WTC11 (cell line): ENCODE measurements around the gene ACVR1B. TPM values are rescaled to one million over a fixed set of nuclear protein-coding genes. Genes with fewer than 3 reads are reported as not detected.
A peak's percentile ranks its signal among the peaks of the same experiment; 100 is the strongest.

Experiments used
- ATAC-seq: fragments of 200-7000 bp; cut with Tn5 transposase; 2 replicates; pipeline ENCODE4 v1.10.0; 2021; ENCODE audit warnings: mild to moderate bottlenecking, moderate library complexity
- Bru-seq: library from RNA; stranded (reverse); fragments of 400-500 nt; gene quantifications from one replicate; lab custom pipeline; 2021; lab: Mats Ljungman, UMichigan
- CTCF ChIA-PET: fragments of 300-600 bp; sonication (Branson Sonifier 250); formaldehyde crosslinking; loops from one replicate; lab custom pipeline; 2021; ENCODE audit warnings: antibody characterized with exemption; lab: Charles Lee
- POLR2A ChIA-PET: fragments of 350-600 bp; sonication (Branson Sonifier 250); formaldehyde crosslinking; loops from one replicate; lab custom pipeline; 2021; ENCODE audit warnings: antibody characterized with exemption; lab: Charles Lee
- DNase-seq: peaks from one replicate; pipeline ENCODE4 v3.0.0; 2021; ENCODE audit warnings: low spot score
- H3K27ac Mint-ChIP-seq: 2 replicates; pipeline ENCODE4 v1.8.0; 2021; ENCODE audit warnings: mixed read lengths
- H3K27me3 Mint-ChIP-seq: 2 replicates; pipeline ENCODE4 v1.8.0; 2021; ENCODE audit warnings: low read depth, mild to moderate bottlenecking, moderate library complexity, mixed read lengths
- H3K36me3 Mint-ChIP-seq: 2 replicates; pipeline ENCODE4 v1.8.0; 2021; ENCODE audit warnings: mixed read lengths
- H3K4me1 Mint-ChIP-seq: 2 replicates; pipeline ENCODE4 v1.8.0; 2022; ENCODE audit warnings: mixed read lengths
- H3K4me3 Mint-ChIP-seq: 2 replicates; pipeline ENCODE4 v1.8.0; 2021; ENCODE audit warnings: mild to moderate bottlenecking, moderate library complexity, mixed read lengths
- H3K9me3 Mint-ChIP-seq: 2 replicates; pipeline ENCODE4 v1.8.0; 2021; ENCODE audit warnings: mixed read lengths
- CREB1 ChIP-seq: sonication (generic); formaldehyde crosslinking; IDR thresholded peaks from 2 replicates; pipeline ENCODE4 v1.8.0; 2023; ENCODE audit warnings: mild to moderate bottlenecking, missing genetic modification reagents
- ETV6 ChIP-seq: sonication (generic); formaldehyde crosslinking; IDR thresholded peaks from 2 replicates; pipeline ENCODE4 v1.8.1; 2022; ENCODE audit warnings: mild to moderate bottlenecking, missing genetic modification reagents
- FOXP1 ChIP-seq: sonication (generic); formaldehyde crosslinking; IDR thresholded peaks from 2 replicates; pipeline ENCODE4 v1.8.0; 2022; ENCODE audit warnings: missing genetic modification reagents, mild to moderate bottlenecking, moderate library complexity, borderline replicate concordance
- GRHL2 ChIP-seq: fragments of 250-450 bp; sonication (Bioruptor Pico); IDR thresholded peaks from 2 replicates; pipeline ENCODE4 v1.8.0; 2022; ENCODE audit warnings: mild to moderate bottlenecking, moderate library complexity; ENCODE audit not compliant: insufficient replicate concordance, severe bottlenecking
- GTF2I ChIP-seq: fragments of 250-450 bp; sonication (Bioruptor Pico); conservative IDR thresholded peaks from 2 replicates; pipeline ENCODE4 v1.4.0; 2021; ENCODE audit warnings: mild to moderate bottlenecking
- NR1H2 ChIP-seq: sonication (generic); formaldehyde crosslinking; IDR thresholded peaks from 2 replicates; pipeline ENCODE4 v1.9.0; 2021; ENCODE audit warnings: mild to moderate bottlenecking, moderate library complexity, missing genetic modification reagents
- ZNF232 ChIP-seq: sonication (generic); formaldehyde crosslinking; IDR thresholded peaks from 2 replicates; pipeline ENCODE4 v1.8.0; 2022; ENCODE audit warnings: mild to moderate bottlenecking, missing genetic modification reagents
- ZNF416 ChIP-seq: fragments of 250-450 bp; sonication (Bioruptor Pico); IDR thresholded peaks from 2 replicates; pipeline ENCODE4 v1.9.0; 2021; ENCODE audit warnings: mild to moderate bottlenecking, inconsistent platforms
- ZNF671 ChIP-seq: fragments of 250-450 bp; sonication (Bioruptor Pico); IDR thresholded peaks from 2 replicates; pipeline ENCODE4 v1.8.0; 2021; ENCODE audit warnings: mild to moderate bottlenecking
- long read RNA-seq, 3 experiments: library from RNA in 1 of 3; library from capped mRNA in 1 of 3; library from polyadenylated mRNA in 1 of 3; unstranded in 2 of 3; stranded (forward) in 1 of 3; transcript quantifications; one replicate each; pipeline ENCODE4 v2.0.0, GENCODE V29; 2021
- total RNA-seq: library from RNA; stranded (reverse); gene quantifications from 3 replicates; pipeline ENCODE4 v1.2.3, GENCODE V29; 2021
- TF ChIP-seq, protein P1 (sequence below): sonication (generic); formaldehyde crosslinking; IDR thresholded peaks from 2 replicates; pipeline ENCODE4 v1.8.0; 2022; ENCODE audit warnings: mild to moderate bottlenecking, missing genetic modification reagents
- TF ChIP-seq, protein P2 (sequence below): sonication (generic); formaldehyde crosslinking; IDR thresholded peaks from 2 replicates; pipeline ENCODE4 v1.8.0; 2023; ENCODE audit warnings: missing genetic modification reagents
- TF ChIP-seq, protein P3 (sequence below): sonication (generic); formaldehyde crosslinking; IDR thresholded peaks from 2 replicates; pipeline ENCODE4 v1.8.1; 2022; ENCODE audit warnings: missing genetic modification reagents, borderline replicate concordance
- TF ChIP-seq, protein P4 (sequence below): sonication (generic); formaldehyde crosslinking; IDR thresholded peaks from 2 replicates; pipeline ENCODE4 v1.8.1; 2023; ENCODE audit warnings: mild to moderate bottlenecking, moderate library complexity, missing genetic modification reagents
- TF ChIP-seq, protein P5 (sequence below): sonication (generic); formaldehyde crosslinking; IDR thresholded peaks from 2 replicates; pipeline ENCODE4 v1.8.0; 2023; ENCODE audit warnings: missing genetic modification reagents, mild to moderate bottlenecking, borderline replicate concordance
- TF ChIP-seq, protein P6 (sequence below): sonication (generic); formaldehyde crosslinking; IDR thresholded peaks from 2 replicates; pipeline ENCODE4 v1.8.1; 2023; ENCODE audit warnings: mild to moderate bottlenecking, missing genetic modification reagents
- TF ChIP-seq, protein P7 (sequence below): fragments of 250-450 bp; sonication (Bioruptor Pico); IDR thresholded peaks from 2 replicates; pipeline ENCODE4 v1.8.0; 2021; ENCODE audit warnings: mild to moderate bottlenecking

ACVR1B gene
- total RNA-seq (20.9 to 24.1 TPM (median 22.3 TPM) in 3 replicates), Bru-seq, nascent RNA (percentile 76 among the genes with signal in this experiment)
- long read RNA-seq, experiment 1, full-length matches to known transcripts = 10 of 23 reads
- long read RNA-seq, experiment 1, partial matches to known transcripts = 11 of 23 reads
- long read RNA-seq, experiment 1, other reads (novel, unspliced or antisense) = 2 of 23 reads
- long read RNA-seq, experiment 2, full-length matches to known transcripts = 13 of 45 reads
- long read RNA-seq, experiment 2, partial matches to known transcripts = 29 of 45 reads
- long read RNA-seq, experiment 2, other reads (novel, unspliced or antisense) = 3 of 45 reads
- long read RNA-seq, experiment 3, partial matches to known transcripts = 1 of 3 reads
- long read RNA-seq, experiment 3, other reads (novel, unspliced or antisense) = 2 of 3 reads

DNA sequence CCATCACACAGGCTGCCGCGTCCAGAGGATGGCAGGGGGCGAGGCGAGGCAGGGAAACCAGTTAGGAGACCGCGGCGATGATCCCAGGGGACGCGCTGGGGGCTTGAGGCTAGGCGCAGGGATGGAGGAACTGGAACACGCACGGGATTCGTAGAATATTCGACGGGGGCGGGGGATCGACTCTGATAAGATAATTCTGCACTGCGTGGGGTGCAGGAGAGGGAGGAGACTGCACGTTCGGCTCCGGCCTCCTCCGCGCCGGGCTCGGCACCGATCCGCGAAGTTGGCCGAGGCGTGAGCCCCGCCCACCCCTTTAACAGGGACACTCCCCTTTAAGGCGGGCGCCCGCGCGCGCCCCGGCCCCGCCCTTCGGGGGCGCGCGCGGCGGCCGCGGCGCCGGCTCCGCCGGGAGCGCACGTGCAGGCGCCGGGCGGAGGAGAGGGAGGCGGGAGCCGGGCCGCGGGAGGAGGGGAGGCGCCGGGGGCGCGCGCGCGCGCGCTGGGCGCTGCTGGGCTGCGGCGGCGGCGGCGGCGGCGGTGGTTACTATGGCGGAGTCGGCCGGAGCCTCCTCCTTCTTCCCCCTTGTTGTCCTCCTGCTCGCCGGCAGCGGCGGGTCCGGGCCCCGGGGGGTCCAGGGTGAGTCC, at the start of gene ACVR1B:
ACVR1B (plus strand) TSS at position 501 of the 644 bp plus-strand sequence; CDS start at position 546, 45 bp downstream.
- peaks cover 23% of the 10 kb centered on the region for H3K4me1 Mint-ChIP-seq
- peaks cover 3% of the 10 kb centered on the region; the same call in 1 of the 2 replicates for H3K9me3 Mint-ChIP-seq
- peaks cover 71% of the 10 kb centered on the region for H3K27me3 Mint-ChIP-seq
- ATAC-seq (peak; percentile 92), DNase-seq (peak; percentile 87)
- H3K27ac Mint-ChIP-seq = no peak within 1 kb of the TSS
- ChIA-PET POLR2A (interaction anchor here (1.0 kb wide), 1 partner anchor 14 kb away, joined by 3 read pairs; no protein-coding TSS in a partner anchor), CTCF (interaction anchor here (0.9 to 1.7 kb wide), 7 partner anchors 19 to 74 kb away, joined by 3 to 11 read pairs (median 6); no protein-coding TSS in a partner anchor)
- H3K4me3 Mint-ChIP-seq = peak within 1 kb of the TSS; percentile 80
- H3K36me3 Mint-ChIP-seq = no peaks in the 10 kb centered on the region
- TF ChIP-seq ZNF232 (peak; percentile 91), GRHL2 (CRISPR knock-in tag) (no peak), ZNF671 (CRISPR knock-in tag) (no peak), GTF2I (CRISPR knock-in tag) (no peak), NR1H2 (no peak), ZNF416 (CRISPR knock-in tag) (no peak), CREB1 (CRISPR knock-in tag) (no peak), FOXP1 (CRISPR knock-in tag) (peak; percentile 85), ETV6 (CRISPR knock-in tag) (peak; percentile 69; the same call in 1 of the 2 replicates)
- TF ChIP-seq, protein P1, sequence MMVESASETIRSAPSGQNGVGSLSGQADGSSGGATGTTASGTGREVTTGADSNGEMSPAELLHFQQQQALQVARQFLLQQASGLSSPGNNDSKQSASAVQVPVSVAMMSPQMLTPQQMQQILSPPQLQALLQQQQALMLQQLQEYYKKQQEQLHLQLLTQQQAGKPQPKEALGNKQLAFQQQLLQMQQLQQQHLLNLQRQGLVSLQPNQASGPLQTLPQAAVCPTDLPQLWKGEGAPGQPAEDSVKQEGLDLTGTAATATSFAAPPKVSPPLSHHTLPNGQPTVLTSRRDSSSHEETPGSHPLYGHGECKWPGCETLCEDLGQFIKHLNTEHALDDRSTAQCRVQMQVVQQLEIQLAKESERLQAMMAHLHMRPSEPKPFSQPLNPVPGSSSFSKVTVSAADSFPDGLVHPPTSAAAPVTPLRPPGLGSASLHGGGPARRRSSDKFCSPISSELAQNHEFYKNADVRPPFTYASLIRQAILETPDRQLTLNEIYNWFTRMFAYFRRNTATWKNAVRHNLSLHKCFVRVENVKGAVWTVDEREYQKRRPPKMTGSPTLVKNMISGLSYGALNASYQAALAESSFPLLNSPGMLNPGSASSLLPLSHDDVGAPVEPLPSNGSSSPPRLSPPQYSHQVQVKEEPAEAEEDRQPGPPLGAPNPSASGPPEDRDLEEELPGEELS = peak; percentile 40; the same call in 1 of the 2 replicates
- TF ChIP-seq, protein P2, sequence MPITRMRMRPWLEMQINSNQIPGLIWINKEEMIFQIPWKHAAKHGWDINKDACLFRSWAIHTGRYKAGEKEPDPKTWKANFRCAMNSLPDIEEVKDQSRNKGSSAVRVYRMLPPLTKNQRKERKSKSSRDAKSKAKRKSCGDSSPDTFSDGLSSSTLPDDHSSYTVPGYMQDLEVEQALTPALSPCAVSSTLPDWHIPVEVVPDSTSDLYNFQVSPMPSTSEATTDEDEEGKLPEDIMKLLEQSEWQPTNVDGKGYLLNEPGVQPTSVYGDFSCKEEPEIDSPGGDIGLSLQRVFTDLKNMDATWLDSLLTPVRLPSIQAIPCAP (CRISPR knock-in tag) = 0 out of 2 replicates have a peak, but pooled peaks have one; percentile 7
- TF ChIP-seq, protein P3, sequence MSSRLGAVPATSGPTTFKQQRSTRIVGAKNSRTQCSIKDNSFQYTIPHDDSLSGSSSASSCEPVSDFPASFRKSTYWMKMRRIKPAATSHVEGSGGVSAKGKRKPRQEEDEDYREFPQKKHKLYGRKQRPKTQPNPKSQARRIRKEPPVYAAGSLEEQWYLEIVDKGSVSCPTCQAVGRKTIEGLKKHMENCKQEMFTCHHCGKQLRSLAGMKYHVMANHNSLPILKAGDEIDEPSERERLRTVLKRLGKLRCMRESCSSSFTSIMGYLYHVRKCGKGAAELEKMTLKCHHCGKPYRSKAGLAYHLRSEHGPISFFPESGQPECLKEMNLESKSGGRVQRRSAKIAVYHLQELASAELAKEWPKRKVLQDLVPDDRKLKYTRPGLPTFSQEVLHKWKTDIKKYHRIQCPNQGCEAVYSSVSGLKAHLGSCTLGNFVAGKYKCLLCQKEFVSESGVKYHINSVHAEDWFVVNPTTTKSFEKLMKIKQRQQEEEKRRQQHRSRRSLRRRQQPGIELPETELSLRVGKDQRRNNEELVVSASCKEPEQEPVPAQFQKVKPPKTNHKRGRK (CRISPR knock-in tag) = no peak
- TF ChIP-seq, protein P4, sequence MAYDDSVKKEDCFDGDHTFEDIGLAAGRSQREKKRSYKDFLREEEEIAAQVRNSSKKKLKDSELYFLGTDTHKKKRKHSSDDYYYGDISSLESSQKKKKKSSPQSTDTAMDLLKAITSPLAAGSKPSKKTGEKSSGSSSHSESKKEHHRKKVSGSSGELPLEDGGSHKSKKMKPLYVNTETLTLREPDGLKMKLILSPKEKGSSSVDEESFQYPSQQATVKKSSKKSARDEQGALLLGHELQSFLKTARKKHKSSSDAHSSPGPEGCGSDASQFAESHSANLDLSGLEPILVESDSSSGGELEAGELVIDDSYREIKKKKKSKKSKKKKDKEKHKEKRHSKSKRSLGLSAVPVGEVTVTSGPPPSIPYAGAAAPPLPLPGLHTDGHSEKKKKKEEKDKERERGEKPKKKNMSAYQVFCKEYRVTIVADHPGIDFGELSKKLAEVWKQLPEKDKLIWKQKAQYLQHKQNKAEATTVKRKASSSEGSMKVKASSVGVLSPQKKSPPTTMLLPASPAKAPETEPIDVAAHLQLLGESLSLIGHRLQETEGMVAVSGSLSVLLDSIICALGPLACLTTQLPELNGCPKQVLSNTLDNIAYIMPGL (CRISPR knock-in tag) = no peak
- TF ChIP-seq, protein P5, sequence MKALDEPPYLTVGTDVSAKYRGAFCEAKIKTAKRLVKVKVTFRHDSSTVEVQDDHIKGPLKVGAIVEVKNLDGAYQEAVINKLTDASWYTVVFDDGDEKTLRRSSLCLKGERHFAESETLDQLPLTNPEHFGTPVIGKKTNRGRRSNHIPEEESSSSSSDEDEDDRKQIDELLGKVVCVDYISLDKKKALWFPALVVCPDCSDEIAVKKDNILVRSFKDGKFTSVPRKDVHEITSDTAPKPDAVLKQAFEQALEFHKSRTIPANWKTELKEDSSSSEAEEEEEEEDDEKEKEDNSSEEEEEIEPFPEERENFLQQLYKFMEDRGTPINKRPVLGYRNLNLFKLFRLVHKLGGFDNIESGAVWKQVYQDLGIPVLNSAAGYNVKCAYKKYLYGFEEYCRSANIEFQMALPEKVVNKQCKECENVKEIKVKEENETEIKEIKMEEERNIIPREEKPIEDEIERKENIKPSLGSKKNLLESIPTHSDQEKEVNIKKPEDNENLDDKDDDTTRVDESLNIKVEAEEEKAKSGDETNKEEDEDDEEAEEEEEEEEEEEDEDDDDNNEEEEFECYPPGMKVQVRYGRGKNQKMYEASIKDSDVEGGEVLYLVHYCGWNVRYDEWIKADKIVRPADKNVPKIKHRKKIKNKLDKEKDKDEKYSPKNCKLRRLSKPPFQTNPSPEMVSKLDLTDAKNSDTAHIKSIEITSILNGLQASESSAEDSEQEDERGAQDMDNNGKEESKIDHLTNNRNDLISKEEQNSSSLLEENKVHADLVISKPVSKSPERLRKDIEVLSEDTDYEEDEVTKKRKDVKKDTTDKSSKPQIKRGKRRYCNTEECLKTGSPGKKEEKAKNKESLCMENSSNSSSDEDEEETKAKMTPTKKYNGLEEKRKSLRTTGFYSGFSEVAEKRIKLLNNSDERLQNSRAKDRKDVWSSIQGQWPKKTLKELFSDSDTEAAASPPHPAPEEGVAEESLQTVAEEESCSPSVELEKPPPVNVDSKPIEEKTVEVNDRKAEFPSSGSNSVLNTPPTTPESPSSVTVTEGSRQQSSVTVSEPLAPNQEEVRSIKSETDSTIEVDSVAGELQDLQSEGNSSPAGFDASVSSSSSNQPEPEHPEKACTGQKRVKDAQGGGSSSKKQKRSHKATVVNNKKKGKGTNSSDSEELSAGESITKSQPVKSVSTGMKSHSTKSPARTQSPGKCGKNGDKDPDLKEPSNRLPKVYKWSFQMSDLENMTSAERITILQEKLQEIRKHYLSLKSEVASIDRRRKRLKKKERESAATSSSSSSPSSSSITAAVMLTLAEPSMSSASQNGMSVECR = 0 out of 2 replicates have a peak, but pooled peaks have one; percentile 71
- TF ChIP-seq, protein P6, sequence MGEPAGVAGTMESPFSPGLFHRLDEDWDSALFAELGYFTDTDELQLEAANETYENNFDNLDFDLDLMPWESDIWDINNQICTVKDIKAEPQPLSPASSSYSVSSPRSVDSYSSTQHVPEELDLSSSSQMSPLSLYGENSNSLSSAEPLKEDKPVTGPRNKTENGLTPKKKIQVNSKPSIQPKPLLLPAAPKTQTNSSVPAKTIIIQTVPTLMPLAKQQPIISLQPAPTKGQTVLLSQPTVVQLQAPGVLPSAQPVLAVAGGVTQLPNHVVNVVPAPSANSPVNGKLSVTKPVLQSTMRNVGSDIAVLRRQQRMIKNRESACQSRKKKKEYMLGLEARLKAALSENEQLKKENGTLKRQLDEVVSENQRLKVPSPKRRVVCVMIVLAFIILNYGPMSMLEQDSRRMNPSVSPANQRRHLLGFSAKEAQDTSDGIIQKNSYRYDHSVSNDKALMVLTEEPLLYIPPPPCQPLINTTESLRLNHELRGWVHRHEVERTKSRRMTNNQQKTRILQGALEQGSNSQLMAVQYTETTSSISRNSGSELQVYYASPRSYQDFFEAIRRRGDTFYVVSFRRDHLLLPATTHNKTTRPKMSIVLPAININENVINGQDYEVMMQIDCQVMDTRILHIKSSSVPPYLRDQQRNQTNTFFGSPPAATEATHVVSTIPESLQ = no peak
- TF ChIP-seq, protein P7, sequence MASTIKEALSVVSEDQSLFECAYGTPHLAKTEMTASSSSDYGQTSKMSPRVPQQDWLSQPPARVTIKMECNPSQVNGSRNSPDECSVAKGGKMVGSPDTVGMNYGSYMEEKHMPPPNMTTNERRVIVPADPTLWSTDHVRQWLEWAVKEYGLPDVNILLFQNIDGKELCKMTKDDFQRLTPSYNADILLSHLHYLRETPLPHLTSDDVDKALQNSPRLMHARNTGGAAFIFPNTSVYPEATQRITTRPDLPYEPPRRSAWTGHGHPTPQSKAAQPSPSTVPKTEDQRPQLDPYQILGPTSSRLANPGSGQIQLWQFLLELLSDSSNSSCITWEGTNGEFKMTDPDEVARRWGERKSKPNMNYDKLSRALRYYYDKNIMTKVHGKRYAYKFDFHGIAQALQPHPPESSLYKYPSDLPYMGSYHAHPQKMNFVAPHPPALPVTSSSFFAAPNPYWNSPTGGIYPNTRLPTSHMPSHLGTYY (CRISPR knock-in tag) = no peak
